Stimulated activated naive CD8-positive, alpha-beta T cell treated with anti-CD3 and anti-CD28 coated beads, Interleukin-15, amount 100 ng/mL, for 72 hours (primary cell): ENCODE results near the gene GLCCI1.

Experiments
- ATAC-seq: fragments of 150-1000 bp; cut with Tn5 transposase; 2 replicates; pipeline ENCODE4 v1.10.0; 2021; ENCODE audit warnings: mild to moderate bottlenecking, moderate library complexity
- DNase-seq, 2 donors: peaks; one replicate each; pipeline ENCODE4 v3.0.0; 2021 to 2022
- H3K27ac Mint-ChIP-seq, 2 donors: one replicate each; pipeline ENCODE4 v1.8.0; 2022; ENCODE audit warnings: mild to moderate bottlenecking in 2 of 2, mixed read lengths in 2 of 2, moderate library complexity in 2 of 2
- H3K27me3 Mint-ChIP-seq: one replicate; pipeline ENCODE4 v1.8.0; 2022; ENCODE audit warnings: mixed read lengths
- H3K4me1 Mint-ChIP-seq: one replicate; pipeline ENCODE4 v1.8.0; 2022; ENCODE audit warnings: mild to moderate bottlenecking, mixed read lengths
- H3K4me3 Mint-ChIP-seq, 2 donors: one replicate each; pipeline ENCODE4 v1.8.0; 2022; ENCODE audit warnings: mild to moderate bottlenecking in 2 of 2, mixed read lengths in 2 of 2, moderate library complexity in 1 of 2
- H3K9me3 Mint-ChIP-seq, 2 donors: one replicate each; pipeline ENCODE4 v1.8.0; 2022; ENCODE audit warnings: mixed read lengths in 2 of 2

The GLCCI1 gene

DNA sequence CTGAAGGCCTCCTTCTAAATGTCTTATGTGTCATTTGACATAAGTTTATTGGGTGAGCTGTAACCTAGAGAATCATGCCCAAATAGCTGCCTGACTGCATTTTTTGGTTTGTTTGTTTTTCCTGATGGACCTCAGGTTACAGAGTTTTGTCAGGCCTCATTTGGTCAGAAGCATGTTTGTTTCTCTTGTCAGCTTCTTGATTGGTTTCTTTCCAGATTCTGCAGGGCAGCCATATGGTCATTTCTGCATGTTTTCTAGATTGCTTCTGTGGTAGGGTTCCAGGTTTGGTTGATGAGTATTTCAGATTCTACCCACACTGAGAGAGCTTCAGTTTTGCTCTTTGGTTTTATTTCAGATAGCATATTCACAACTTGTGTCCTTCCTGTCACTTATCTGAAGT, 28.0 kb downstream of the GLCCI1 start:
- Mint-ChIP-seq H3K27ac (no peak overlapping the region), H3K27me3 (no peaks in the 10 kb centered on the region), H3K4me3 (no peak overlapping the region), H3K4me1 (peaks cover 16% of the 10 kb centered on the region), H3K9me3 (peaks cover 20 to 24% of the 10 kb centered on the region in 2 donors)
- ATAC-seq (peak; percentile 56), DNase-seq (no peak)

DNA sequence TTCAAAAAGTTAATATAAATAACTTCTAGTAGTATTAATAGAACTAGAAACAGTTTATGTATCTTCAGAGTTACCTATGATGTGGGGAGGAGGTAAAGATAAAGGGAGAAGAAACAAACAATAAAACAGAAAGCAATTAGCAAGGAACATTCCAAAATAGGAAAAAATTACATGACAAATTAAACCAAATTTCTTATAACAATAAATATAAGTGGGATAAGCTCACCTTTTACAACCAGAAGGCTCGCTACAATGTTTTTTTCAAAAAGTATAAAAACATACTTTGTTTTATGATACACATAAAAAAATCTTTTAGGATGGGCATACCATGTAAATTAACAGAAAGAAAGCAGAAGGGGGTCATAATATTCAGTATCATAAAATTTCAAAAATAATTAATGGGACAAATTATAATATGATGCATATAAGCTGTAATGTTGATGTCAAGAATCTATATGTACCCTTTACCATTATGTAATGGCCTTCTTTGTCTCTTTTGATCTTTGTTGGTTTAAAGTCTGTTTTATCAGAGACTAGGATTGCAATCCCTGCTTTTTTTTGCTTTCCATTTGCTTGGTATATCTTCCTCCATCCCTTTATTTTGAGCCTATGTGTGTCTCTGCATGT, 31.8 kb downstream of the GLCCI1 start:
- ATAC-seq (no peak), DNase-seq (no peak)
- no peak overlapping the region for H3K27ac Mint-ChIP-seq
- no peak overlapping the region for H3K4me3 Mint-ChIP-seq
- H3K9me3 Mint-ChIP-seq, result peaks cover 0 to 6% of the 10 kb centered on the region in 2 donors
- H3K4me1 Mint-ChIP-seq, result peaks cover 10% of the 10 kb centered on the region
- H3K27me3 Mint-ChIP-seq, result no peaks in the 10 kb centered on the region

DNA sequence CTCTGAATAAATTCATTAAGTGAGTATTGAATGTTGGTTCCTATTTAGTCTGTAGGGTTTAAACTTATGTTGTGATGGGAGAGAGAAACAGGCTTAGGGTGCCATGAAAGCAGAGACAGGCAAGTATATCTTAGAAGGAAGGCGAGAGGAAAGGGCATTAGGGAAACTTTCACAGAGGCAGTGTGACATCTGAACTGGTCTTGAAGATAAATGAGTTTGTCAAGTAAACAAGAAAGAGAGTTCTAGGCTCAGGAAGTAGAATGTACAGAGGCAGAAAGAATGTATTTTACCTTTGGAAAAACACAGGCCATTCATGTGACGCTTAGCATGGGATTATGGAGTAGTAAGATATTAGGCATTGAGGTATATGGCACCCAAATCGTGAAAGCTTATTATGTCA, 34.5 kb downstream of the GLCCI1 start:
- H3K4me3 Mint-ChIP-seq, result no peak overlapping the region
- H3K27me3 Mint-ChIP-seq, result no peaks in the 10 kb centered on the region
- H3K4me1 Mint-ChIP-seq, result no peaks in the 10 kb centered on the region
- peaks cover 0 to 6% of the 10 kb centered on the region in 2 donors for H3K9me3 Mint-ChIP-seq
- ATAC-seq (no peak), DNase-seq (no peak)
- H3K27ac Mint-ChIP-seq, result peak overlapping the region; percentile 2 to 22

DNA sequence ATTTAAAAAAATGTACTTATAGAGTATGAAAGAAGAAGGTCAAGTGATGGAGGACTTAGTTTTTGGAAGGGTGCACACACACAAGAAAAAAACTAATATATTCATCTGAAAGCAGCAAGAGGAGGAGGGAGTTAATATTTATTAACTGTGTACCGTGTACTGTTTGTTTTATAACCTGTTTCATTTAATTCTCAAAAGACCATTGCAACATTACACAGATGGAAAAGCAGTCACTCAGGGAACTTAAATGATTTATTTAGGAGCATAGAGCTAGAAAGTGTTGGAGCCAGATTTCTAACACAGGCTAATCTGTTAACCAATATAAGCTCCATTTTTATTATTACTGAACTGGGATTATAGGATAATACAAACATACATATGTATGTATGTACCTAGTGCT, 36.7 kb downstream of the GLCCI1 start:
- H3K4me1 Mint-ChIP-seq, result no peaks in the 10 kb centered on the region
- DNase-seq, result no peak
- ATAC-seq, result no peak
- no peak overlapping the region for H3K27ac Mint-ChIP-seq
- H3K27me3 Mint-ChIP-seq, result no peaks in the 10 kb centered on the region
- H3K9me3 Mint-ChIP-seq, result peaks cover 0 to 6% of the 10 kb centered on the region in 2 donors
- H3K4me3 Mint-ChIP-seq, result no peak overlapping the region

DNA sequence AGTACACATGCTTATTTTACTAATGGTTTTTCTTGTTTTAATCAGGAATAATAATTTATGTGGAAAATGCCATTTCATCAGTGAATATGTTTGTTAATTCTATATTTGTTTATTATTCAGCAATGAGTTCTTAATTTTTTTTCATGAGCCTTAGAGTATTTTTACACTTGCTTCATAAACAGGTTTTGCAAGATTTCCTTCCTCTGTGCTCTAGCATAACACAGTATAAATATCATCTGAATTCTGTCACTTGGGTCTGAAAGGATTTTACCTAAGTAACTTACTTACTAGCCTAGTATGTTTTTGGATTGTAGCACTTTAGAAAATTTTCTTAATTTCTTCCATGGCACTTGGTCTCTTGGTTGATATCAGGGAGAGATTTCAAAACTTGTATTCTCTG, 45.8 kb downstream of the GLCCI1 start:
- ATAC-seq (no peak), DNase-seq (no peak)
- H3K4me3 Mint-ChIP-seq, result no peak overlapping the region
- no peak overlapping the region for H3K27ac Mint-ChIP-seq
- peaks cover 18% of the 10 kb centered on the region for H3K4me1 Mint-ChIP-seq
- no peaks in the 10 kb centered on the region for H3K9me3 Mint-ChIP-seq
- no peaks in the 10 kb centered on the region for H3K27me3 Mint-ChIP-seq

DNA sequence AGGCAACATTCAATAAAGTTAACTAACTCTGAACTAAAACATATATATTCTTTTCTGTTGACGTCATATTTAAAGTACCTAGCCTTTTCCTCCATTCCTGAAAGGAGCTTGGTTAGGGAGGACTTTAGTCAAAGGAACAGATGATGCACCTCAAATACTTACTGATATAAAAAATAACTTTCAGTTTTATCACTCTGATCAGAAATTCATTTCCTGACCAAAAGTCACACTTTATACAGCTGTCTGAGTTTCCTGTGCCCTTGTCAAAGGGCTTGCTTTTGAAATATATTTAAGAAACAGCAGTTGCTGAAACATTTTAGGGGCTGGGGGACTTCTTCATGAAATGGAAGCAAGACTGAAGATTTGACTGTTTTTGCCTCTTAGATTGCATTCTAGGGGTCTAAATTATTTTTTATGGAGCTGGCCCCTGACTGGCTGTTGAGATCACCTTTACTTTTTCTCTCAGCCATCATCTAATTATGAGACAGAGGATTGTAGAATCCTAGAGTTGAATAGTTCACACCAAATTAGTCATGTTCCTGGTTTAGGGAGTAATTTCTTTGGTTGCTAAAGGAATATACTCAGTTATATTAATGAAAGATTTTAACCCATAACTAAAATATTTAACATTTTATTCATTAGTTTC, 46.6 kb downstream of the GLCCI1 start:
- H3K9me3 Mint-ChIP-seq, result no peaks in the 10 kb centered on the region
- peak; percentile 66 for ATAC-seq
- H3K27me3 Mint-ChIP-seq, result no peaks in the 10 kb centered on the region
- H3K4me1 Mint-ChIP-seq, result peaks cover 18% of the 10 kb centered on the region
- peak overlapping the region; percentile 10 to 37 for H3K4me3 Mint-ChIP-seq
- H3K27ac Mint-ChIP-seq, result peak overlapping the region in 1 of 2 donors; percentile 61
- DNase-seq, result no peak

DNA sequence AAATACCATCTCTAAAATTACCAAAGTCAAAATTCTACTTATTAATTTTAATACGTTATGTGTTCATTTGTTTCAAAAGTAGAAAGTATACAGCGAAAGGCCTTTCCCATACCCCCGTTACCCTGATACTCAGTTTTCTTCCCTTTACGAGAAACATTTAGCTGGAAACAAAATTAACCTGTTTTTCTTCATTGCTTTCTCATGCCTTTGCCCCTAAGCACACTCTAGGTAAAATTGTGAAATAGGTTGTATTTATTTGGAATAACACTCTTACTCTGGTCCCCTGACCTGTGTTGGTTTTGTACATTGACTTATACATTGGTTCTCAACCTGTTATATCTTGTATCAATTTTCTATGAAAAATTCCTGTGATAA, 47.1 kb downstream of the GLCCI1 start:
- ATAC-seq (no peak), DNase-seq (no peak)
- Mint-ChIP-seq H3K27me3 (no peaks in the 10 kb centered on the region), H3K27ac (no peak overlapping the region), H3K4me1 (peaks cover 18% of the 10 kb centered on the region), H3K4me3 (no peak overlapping the region), H3K9me3 (no peaks in the 10 kb centered on the region)

DNA sequence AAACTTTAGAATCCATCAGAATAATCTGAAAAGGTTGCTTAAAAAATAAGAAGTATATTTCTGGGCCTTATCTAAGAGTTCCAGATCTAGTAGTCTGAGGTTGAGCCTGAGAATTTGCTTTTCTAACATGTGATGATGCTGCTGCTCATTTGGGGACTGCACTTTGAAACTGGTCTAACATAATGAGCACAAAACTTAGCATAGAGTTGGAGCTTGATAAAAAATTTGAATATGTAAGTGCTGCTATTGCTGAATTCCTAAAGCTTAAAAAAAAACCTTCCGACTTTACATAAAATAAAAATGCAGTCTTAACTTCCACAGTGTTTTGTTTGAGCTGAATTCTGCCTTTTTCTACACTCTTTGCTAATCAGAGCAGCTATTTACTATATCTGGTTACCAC, 48.8 kb downstream of the GLCCI1 start:
- H3K9me3 Mint-ChIP-seq, result no peaks in the 10 kb centered on the region
- DNase-seq (no peak), ATAC-seq (no peak)
- H3K27me3 Mint-ChIP-seq, result no peaks in the 10 kb centered on the region
- H3K4me1 Mint-ChIP-seq, result peaks cover 18% of the 10 kb centered on the region
- no peak overlapping the region for H3K27ac Mint-ChIP-seq
- H3K4me3 Mint-ChIP-seq, result no peak overlapping the region

DNA sequence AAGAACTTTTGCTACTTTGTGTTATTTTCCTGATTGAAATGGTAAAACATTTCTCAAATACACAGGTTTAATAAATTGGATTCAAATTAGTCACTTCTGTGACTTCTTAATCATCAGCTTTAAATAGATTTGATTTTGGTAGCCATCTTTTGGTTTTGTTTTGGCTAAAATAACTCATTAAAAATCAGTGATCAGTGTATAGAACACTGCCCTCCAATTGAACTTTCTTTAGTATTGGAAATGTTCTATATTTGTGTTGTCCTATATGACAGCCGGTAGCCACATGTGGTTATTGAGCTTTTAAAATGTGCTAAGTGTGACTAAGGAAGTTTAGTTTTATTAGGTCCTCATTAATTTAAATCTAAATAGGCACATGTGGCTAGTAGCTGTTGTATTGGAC, 50.4 kb downstream of the GLCCI1 start:
- Mint-ChIP-seq H3K27ac (no peak overlapping the region), H3K9me3 (no peaks in the 10 kb centered on the region), H3K27me3 (no peaks in the 10 kb centered on the region), H3K4me1 (peaks cover 18% of the 10 kb centered on the region), H3K4me3 (no peak overlapping the region)
- ATAC-seq (no peak), DNase-seq (no peak)

DNA sequence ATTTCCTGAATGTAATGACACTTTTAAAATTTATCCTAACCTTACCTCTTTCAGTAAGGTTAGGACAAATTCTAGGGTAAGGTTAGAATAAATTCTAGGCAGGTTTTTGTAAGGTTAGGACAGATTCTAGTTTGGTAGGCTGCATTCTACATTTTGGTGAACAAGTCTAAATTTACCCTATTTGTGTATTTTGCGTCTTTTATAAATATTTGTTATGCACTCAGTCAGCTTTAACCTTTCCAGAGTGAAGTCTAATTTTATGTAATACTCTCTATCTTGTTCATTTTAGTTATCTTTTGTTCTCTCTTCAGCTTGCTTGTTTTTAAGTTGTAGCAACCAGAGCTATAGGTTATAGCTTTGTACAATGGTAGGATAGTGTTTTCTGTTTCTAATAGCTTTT, 54.0 kb downstream of the GLCCI1 start:
- ATAC-seq (no peak), DNase-seq (no peak)
- H3K4me3 Mint-ChIP-seq, result no peak overlapping the region
- no peaks in the 10 kb centered on the region for H3K27me3 Mint-ChIP-seq
- H3K27ac Mint-ChIP-seq, result no peak overlapping the region
- no peaks in the 10 kb centered on the region for H3K4me1 Mint-ChIP-seq
- H3K9me3 Mint-ChIP-seq, result peaks cover 29 to 30% of the 10 kb centered on the region in 2 donors

DNA sequence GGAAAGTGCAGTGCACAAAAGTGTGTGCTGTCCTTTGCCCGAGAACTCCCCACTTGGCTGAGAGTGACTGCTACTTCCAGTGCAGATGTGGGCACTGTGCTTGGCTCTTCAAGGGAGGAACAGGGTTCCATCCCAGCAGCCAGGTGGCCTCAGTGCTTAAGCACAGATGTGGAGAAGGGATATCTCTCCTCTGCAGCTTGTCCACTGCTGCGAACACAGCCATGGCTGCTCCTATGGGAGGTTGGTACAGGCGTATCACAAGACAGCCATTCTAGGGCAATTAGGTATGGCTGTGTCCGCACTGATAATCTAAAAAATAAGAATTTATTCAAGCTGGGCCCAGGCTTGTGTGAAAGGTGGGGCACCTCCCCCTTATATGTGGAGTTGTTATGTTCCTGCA, 66.6 kb downstream of the GLCCI1 start:
- no peaks in the 10 kb centered on the region for H3K27me3 Mint-ChIP-seq
- ATAC-seq, result peak; percentile 37
- no peak overlapping the region for H3K27ac Mint-ChIP-seq
- peaks cover 26% of the 10 kb centered on the region for H3K4me1 Mint-ChIP-seq
- DNase-seq, result no peak
- H3K9me3 Mint-ChIP-seq, result peaks cover 6 to 10% of the 10 kb centered on the region in 2 donors
- H3K4me3 Mint-ChIP-seq, result no peak overlapping the region

DNA sequence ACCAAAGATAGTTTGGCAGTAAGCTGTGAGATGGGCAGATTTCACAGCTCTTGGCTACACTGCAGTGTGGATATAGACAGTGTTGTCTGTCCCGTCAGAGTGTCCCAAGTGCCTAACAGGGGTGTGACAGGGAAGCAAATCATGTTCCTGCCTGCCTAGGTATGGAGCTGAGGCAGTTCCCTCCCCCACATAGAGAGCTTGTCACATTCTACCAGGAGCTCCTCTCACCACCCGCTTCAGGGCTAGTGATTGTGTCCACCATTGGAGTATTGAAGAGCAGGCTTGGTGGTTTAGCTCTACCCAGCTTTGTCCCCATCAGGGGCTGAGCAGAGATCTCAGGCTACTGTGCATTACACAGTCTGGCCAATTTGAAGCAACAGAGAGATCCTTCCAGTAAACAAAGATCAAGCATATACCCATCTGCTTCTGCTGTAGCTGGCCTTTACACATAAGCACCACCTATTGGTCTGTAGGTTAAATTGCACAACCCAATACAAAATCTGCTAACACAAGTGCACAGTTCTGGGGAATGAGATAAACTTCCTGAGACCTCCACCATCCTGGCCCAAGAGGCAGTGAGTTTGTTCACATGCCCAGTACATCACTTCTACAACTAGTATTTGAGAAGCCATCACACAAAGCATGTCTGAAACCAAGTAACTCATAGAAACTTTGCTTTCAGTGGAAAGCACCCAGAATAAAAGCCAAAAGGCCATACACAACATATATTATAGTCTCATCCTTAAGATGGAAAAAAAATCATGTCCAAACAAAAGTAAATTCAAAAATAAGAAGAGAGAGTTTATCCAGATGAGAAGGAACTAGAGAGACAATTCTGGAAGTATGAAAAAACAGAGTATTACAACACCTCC, 67.3 kb downstream of the GLCCI1 start:
- peak; percentile 84 for ATAC-seq
- Mint-ChIP-seq H3K27ac (peak overlapping the region in 1 of 2 donors; percentile 36), H3K4me1 (peaks cover 33% of the 10 kb centered on the region), H3K27me3 (no peaks in the 10 kb centered on the region), H3K4me3 (no peak overlapping the region), H3K9me3 (peaks cover 4% of the 10 kb centered on the region in 2 donors)
- no peak for DNase-seq

DNA sequence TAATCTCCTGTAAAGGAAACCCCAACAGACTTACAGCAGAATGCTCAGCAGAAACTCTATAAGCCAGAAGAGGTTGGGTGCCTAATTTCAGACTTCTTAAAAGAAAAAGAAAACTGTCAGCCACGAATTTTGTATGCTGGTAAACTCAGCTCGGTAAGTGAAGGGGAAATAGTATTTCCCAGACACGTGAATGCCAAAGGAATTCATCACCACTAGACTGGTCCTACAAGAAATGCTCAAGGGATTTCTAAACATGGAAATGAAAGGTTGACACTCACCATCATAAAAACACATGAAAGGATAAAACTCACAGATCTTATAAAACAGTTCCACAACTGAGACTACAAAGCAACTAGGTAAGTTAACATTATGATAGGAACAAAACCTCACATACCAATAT, 68.6 kb downstream of the GLCCI1 start:
- DNase-seq, result no peak
- ATAC-seq, result no peak
- H3K27me3 Mint-ChIP-seq, result no peaks in the 10 kb centered on the region
- H3K4me1 Mint-ChIP-seq, result peaks cover 43% of the 10 kb centered on the region
- H3K27ac Mint-ChIP-seq, result no peak overlapping the region
- no peak overlapping the region for H3K4me3 Mint-ChIP-seq
- H3K9me3 Mint-ChIP-seq, result no peaks in the 10 kb centered on the region

DNA sequence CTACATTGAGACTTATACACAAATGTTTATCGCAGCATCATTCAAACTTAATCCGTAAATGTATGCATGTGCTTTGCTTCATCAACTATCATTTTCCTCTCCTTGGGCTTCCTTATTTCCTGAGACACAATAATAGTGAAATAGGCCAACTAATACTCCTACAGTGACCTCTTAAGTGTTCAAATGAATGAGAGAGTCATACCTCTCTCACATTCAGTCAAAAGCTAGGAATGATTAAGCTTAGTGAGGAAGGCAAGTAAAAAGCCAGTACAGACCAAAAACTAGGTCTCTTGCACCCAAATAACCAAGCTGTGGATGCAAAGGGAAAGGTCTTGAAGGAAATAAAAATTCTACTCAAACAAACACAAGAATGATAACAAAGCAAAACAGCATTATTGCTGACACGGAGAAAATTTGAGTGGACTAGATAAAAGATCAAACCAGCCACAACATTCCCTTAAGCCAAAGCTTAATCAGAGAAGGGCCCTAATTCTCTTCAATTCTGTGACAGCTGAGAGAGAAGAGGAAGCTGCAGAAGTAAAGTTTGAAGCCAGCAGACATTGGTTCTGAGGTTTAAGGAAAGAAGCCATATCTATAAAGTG, 72.3 kb downstream of the GLCCI1 start:
- ATAC-seq (peak; percentile 55), DNase-seq (no peak)
- no peak overlapping the region for H3K4me3 Mint-ChIP-seq
- peak overlapping the region in 1 of 2 donors; percentile 11 for H3K27ac Mint-ChIP-seq
- H3K4me1 Mint-ChIP-seq, result peaks cover 65% of the 10 kb centered on the region
- H3K27me3 Mint-ChIP-seq, result no peaks in the 10 kb centered on the region
- no peaks in the 10 kb centered on the region for H3K9me3 Mint-ChIP-seq

DNA sequence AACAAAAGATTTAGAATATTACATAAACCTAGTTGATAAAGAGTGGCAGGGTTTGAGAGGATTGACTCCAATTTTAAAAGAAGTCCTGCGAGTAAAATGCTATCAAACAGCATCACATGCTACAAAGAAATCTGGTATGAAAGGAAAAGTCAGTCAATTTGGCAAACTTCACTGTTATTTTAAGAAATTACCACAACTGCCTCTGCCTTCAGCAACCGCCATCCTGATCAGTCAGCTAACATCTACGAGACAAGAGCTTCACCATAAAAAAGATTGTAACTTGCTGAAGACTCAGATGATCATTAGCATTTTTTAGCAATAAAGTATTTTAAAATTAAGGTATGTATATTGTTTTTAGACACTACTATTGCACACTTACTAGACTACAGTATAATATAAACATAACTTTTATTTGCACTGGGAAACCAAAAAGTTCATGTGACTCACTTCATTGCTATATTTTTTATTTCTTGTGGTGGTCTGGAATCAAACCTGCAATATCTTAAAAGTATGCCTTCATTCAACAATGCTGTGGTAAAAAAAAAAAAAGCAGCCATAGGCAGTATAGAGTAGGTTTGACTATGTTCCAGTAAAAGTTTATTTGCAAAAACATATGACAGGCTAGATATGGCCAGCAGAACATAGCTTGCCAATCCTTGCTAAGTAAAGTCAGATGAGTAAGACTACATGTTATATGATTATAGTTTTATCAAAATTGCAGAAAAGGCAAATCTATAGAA, 74.4 kb downstream of the GLCCI1 start:
- H3K4me3 Mint-ChIP-seq, result no peak overlapping the region
- peak overlapping the region in 1 of 2 donors; percentile 91 for H3K27ac Mint-ChIP-seq
- H3K9me3 Mint-ChIP-seq, result no peaks in the 10 kb centered on the region
- H3K27me3 Mint-ChIP-seq, result no peaks in the 10 kb centered on the region
- H3K4me1 Mint-ChIP-seq, result peaks cover 70% of the 10 kb centered on the region
- ATAC-seq (no peak), DNase-seq (no peak)
